ENCODE results near the gene SCYGR3. TPM values are rescaled to one million over a fixed set of nuclear protein-coding genes. Genes with fewer than 3 reads are reported as not detected.

Gene SCYGR3
- total RNA-seq (2016; rRNA removed; fragmentation: Illumina TruSeq; extraction: Trizol) (not detected in 2 replicates), polyA plus RNA-seq (2011; rRNA removed) (not detected in 2 replicates), polyA minus RNA-seq (2011; rRNA and poly(A)+ RNA removed; ENCODE audit: low replicate concordance) (not detected in 2 replicates), Bru-seq, nascent RNA (not detected), BruChase-seq, experiment 1, labeled RNA remaining after a 6-hour chase (not detected), BruChase-seq, experiment 2, labeled RNA remaining after a 2-hour chase (not detected)
- not detected in 2 replicates for total RNA-seq (2016; cell fraction: cytosol; rRNA removed; fragmentation: Illumina TruSeq; extraction: Trizol; ENCODE audit: low read depth)
- not detected in 2 replicates for total RNA-seq (2016; cell fraction: insoluble cytoplasmic fraction; rRNA removed; fragmentation: Illumina TruSeq; extraction: Trizol)
- total RNA-seq (2016; cell fraction: membrane; rRNA removed; fragmentation: Illumina TruSeq; extraction: Trizol): not detected in 2 replicates
- not detected in 2 replicates for total RNA-seq (2016; cell fraction: nucleus; rRNA removed; fragmentation: Illumina TruSeq; extraction: Trizol)
- polyA plus RNA-seq (2011; cell fraction: cytosol; rRNA removed): not detected in 2 replicates
- polyA plus RNA-seq (2011; cell fraction: nucleus; rRNA removed): not detected in 2 replicates
- polyA plus RNA-seq (2012): not detected in 2 replicates
- polyA plus RNA-seq (2016; cell fraction: cytosol; fragmentation: Illumina TruSeq; extraction: Trizol; ENCODE audit: low read depth): not detected in 2 replicates
- polyA plus RNA-seq (2016; cell fraction: insoluble cytoplasmic fraction; fragmentation: Illumina TruSeq; extraction: Trizol; ENCODE audit: low read depth): not detected in 2 replicates
- polyA plus RNA-seq (2016; cell fraction: membrane; fragmentation: Illumina TruSeq; extraction: Trizol; ENCODE audit: low read depth): not detected in 2 replicates
- polyA plus RNA-seq (2016; cell fraction: nucleus; fragmentation: Illumina TruSeq; extraction: Trizol; ENCODE audit: insufficient read depth, low read depth): not detected in 2 replicates
- polyA minus RNA-seq (2011; cell fraction: cytosol; rRNA and poly(A)+ RNA removed): not detected in 2 replicates
- not detected in 2 replicates for polyA minus RNA-seq (2011; cell fraction: nucleus; rRNA and poly(A)+ RNA removed)
- long read RNA-seq, experiment 1: 0 reads
- long read RNA-seq, experiment 2: 0 reads

- H3K4me1 ChIP-seq (ENCODE audit: insufficient read depth, low read length): peaks cover 33% of the 10 kb centered on the region
- H3K4me2 ChIP-seq (ENCODE audit: low read depth, low read length): no peak within 1 kb of the TSS
- H4K20me1 ChIP-seq (ENCODE audit: insufficient read depth, low read length): no peaks in the 10 kb centered on the region
- H3K27me3 ChIP-seq (ENCODE audit: control insufficient read depth in 1 of 2, insufficient read depth in 2 of 2, low read length in 2 of 2): no peaks in the 10 kb centered on the region; a peak in 2 of 5 replicates
- FAIRE-seq (no peak), ATAC-seq (no peak), DNase-seq (ENCODE audit: low spot score) (no peak)
- ChIA-PET CTCF (ENCODE audit: low intra/inter-chr PET ratio, low total read pairs) (no interaction called here), POLR2A (no interaction called here)
- no peaks in the 10 kb centered on the region for H3K79me2 ChIP-seq (ENCODE audit: insufficient read depth, low read length)
- no peak within 1 kb of the TSS for H3K9ac ChIP-seq (ENCODE audit: insufficient read depth, low read depth, low read length)
- H2AFZ ChIP-seq (ENCODE audit: low read length): no peak within 1 kb of the TSS
- H3K9me3 ChIP-seq (ENCODE audit: low read length): no peaks in the 10 kb centered on the region
- in situ Hi-C loops (cut with HindIII; ENCODE audit: extremely low pct_ligation_motif_present, low pct_unique_long_range_greater_than_20kb) (no loop called here), intact Hi-C loops (cut with micrococcal nuclease; ENCODE audit: unreplicated experiment) (no loop called here)
- 100% methylated on average over 4 of the region's 4 CpGs for WGBS (ENCODE audit: low lambda C conversion rate)
- no peak within 1 kb of the TSS for H3K4me3 ChIP-seq (replicated peaks in 1 of 3; ENCODE audit: insufficient read depth in 1 of 3, low read depth in 2 of 3, low read length in 3 of 3)
- no TSS peak for BruUV-seq (replicated peaks)
- no peak within 1 kb of the TSS for H3K27ac ChIP-seq (ENCODE audit: extremely low read length, insufficient read depth, low read length)
- H3K36me3 ChIP-seq (replicated peaks in 1 of 2; ENCODE audit: control insufficient read depth in 1 of 2, insufficient read depth in 2 of 2, low read length in 2 of 2): no peaks in the 10 kb centered on the region
- TF ChIP-seq ETS1 (CRISPR knock-in tag; IDR thresholded peaks at IDR 0.05) (no peak), ZNF746 (CRISPR knock-in tag; IDR thresholded peaks at IDR 0.05) (no peak), DR1 (CRISPR knock-in tag; IDR thresholded peaks at IDR 0.05) (no peak), GATAD1 (CRISPR knock-in tag; IDR thresholded peaks at IDR 0.05) (no peak), NONO (IDR thresholded peaks at IDR 0.05) (no peak), NONO (CRISPR knock-in tag; conservative IDR thresholded peaks at IDR 0.05) (no peak), ZBTB39 (CRISPR knock-in tag; IDR thresholded peaks at IDR 0.05) (no peak), CEBPG (CRISPR knock-in tag; IDR thresholded peaks at IDR 0.05) (no peak), ZNF24 (IDR thresholded peaks at IDR 0.05) (no peak), ARID2 (CRISPR knock-in tag; IDR thresholded peaks at IDR 0.05; ENCODE audit: borderline replicate concordance) (no peak), RAD21 (CRISPR knock-in tag; IDR thresholded peaks at IDR 0.05) (no peak), POLR2A (IDR thresholded peaks at IDR 0.05; ENCODE audit: insufficient read depth in 1 of 2, low read depth in 2 of 2, low read length in 2 of 2) (no peak), SETDB1 (CRISPR knock-in tag; IDR thresholded peaks at IDR 0.05; ENCODE audit: borderline replicate concordance) (no peak), HNRNPLL (IDR thresholded peaks at IDR 0.05; ENCODE audit: low read depth, low read length, poor library complexity, severe bottlenecking) (no peak), GFI1 (CRISPR knock-in tag; IDR thresholded peaks at IDR 0.05; ENCODE audit: borderline replicate concordance) (no peak), SRSF9 (IDR thresholded peaks at IDR 0.05; ENCODE audit: borderline replicate concordance, insufficient read depth, low read depth, low read length, poor library complexity, severe bottlenecking) (no peak), KDM5A (IDR thresholded peaks at IDR 0.05; ENCODE audit: borderline replicate concordance, low read length) (no peak)
These were observed at the start of gene SCYGR3 for GRCh38 chr2:227614740-227615139. Gene SCYGR3, minus strand, starts transcription at chr2:227614840. Its CDS starts 0 bp downstream, at chr2:227614840.
